ENCODE data around the gene RNF214. TPM values are rescaled to one million over a fixed set of nuclear protein-coding genes. Genes with fewer than 3 reads are reported as not detected.
"Not testable (repeated sequence)": the region's sequence is repeated elsewhere in the genome, so short reads cannot be mapped to it uniquely, and the experiment has no call there.

Gene RNF214
- polyA plus RNA-seq, 1 donor from 2014 or later: 7.6 TPM

GRCh38 chr11:117271208-117271607, 38.7 kb downstream of the RNF214 start:
- no peaks in the 10 kb centered on the region for H3K9me2 ChIP-seq (ENCODE audit: insufficient read depth, low read length)
- H3K36me3 ChIP-seq (ENCODE audit: insufficient read depth, low read length): no peaks in the 10 kb centered on the region
- no peak overlapping the region for H2AFZ ChIP-seq (ENCODE audit: low read depth, low read length)
- H3K79me2 ChIP-seq (replicated peaks; ENCODE audit: insufficient read depth, low read length): no peaks in the 10 kb centered on the region
- no peaks in the 10 kb centered on the region for H4K20me1 ChIP-seq (ENCODE audit: insufficient read depth)
- no peak overlapping the region for H3K27ac ChIP-seq (ENCODE audit: low read length)
- H3F3A ChIP-seq (ENCODE audit: insufficient read depth, low read length, poor library complexity, severe bottlenecking): no peaks in the 10 kb centered on the region
- no peak overlapping the region for H3K4me3 ChIP-seq (ENCODE audit: low read length)
- H3K4me2 ChIP-seq (ENCODE audit: low read length): no peak overlapping the region
- no peaks in the 10 kb centered on the region for H3K9me3 ChIP-seq (ENCODE audit: low read length)
- TF ChIP-seq CTCF (IDR thresholded peaks at IDR 0.05; ENCODE audit: poor library complexity, severe bottlenecking) (no peak), EZH2 (IDR thresholded peaks at IDR 0.05; ENCODE audit: borderline replicate concordance, insufficient read depth, low read length, poor library complexity, severe bottlenecking) (no peak), EP300 (conservative IDR thresholded peaks at IDR 0.05; ENCODE audit: poor library complexity, severe bottlenecking) (no peak), RAD21 (conservative IDR thresholded peaks at IDR 0.05) (no peak), POLR2AphosphoS5 (IDR thresholded peaks at IDR 0.05) (no peak), SMC3 (conservative IDR thresholded peaks at IDR 0.05; ENCODE audit: poor library complexity) (no peak), TAF1 (IDR thresholded peaks at IDR 0.05; ENCODE audit: low read depth) (no peak), MXI1 (conservative IDR thresholded peaks at IDR 0.05; ENCODE audit: poor library complexity, severe bottlenecking) (no peak), REST (IDR thresholded peaks at IDR 0.05; ENCODE audit: borderline replicate concordance) (no peak)
- no peak overlapping the region for H3K9ac ChIP-seq (ENCODE audit: low read length)
- no peaks in the 10 kb centered on the region for H3K27me3 ChIP-seq (ENCODE audit: insufficient read depth, low read depth, low read length)

- H2AFZ ChIP-seq (ENCODE audit: low read depth, low read length); H4K20me1 ChIP-seq (ENCODE audit: insufficient read depth); H3K36me3 ChIP-seq (ENCODE audit: insufficient read depth, low read length); H3K9ac ChIP-seq (ENCODE audit: low read length); H3K27me3 ChIP-seq (ENCODE audit: insufficient read depth, low read depth, low read length); H3K79me2 ChIP-seq (replicated peaks; ENCODE audit: insufficient read depth, low read length); H3F3A ChIP-seq (ENCODE audit: insufficient read depth, low read length, poor library complexity, severe bottlenecking); H3K4me2 ChIP-seq (ENCODE audit: low read length); H3K4me3 ChIP-seq (ENCODE audit: low read length); H3K27ac ChIP-seq (ENCODE audit: low read length); H3K9me3 ChIP-seq (ENCODE audit: low read length); H3K9me2 ChIP-seq (ENCODE audit: insufficient read depth, low read length): not testable (repeated sequence)
Measured at GRCh38 chr11:117272175-117272574, 39.7 kb downstream of the RNF214 start.
